AML-193 (cell line): ENCODE results near the gene KCNJ15.
"Not testable (repeated sequence)": the region's sequence is repeated elsewhere in the genome, so short reads cannot be mapped to it uniquely, and the experiment has no call there.

Source experiments
- DNase-seq, 2 experiments: peaks; one replicate each; lab custom pipeline; 2025; lab: John Stamatoyannopoulos, UW

Gene KCNJ15

GRCh38 chr21:38256599-38257302 lies at the start of gene KCNJ15:
Gene KCNJ15, plus strand, starts transcription at chr21:38256991. Its CDS starts 42,271 bp downstream, at chr21:38299262.
- DNase-seq, result no peak

DNA sequence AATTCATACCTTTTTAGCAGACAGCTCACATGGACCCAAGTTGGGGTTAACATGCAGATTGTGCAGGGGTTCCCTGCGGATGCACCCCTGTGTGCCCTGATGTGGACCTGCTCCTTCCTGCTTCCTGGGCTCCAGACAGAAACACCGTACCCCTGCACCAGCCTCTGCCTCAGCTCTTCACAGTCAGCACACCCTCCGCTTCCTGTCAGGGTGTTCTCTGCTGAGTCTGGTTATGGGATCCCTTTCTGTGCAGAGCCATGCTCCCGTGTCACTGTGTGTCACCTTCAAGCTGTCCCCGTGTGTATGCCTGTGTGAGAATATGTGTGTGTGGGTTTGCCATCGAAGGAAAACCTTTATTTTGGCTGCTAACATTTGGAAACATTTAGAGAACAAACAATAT lies 48.7 kb upstream of the KCNJ15 start:
- DNase-seq, result no peak

DNA sequence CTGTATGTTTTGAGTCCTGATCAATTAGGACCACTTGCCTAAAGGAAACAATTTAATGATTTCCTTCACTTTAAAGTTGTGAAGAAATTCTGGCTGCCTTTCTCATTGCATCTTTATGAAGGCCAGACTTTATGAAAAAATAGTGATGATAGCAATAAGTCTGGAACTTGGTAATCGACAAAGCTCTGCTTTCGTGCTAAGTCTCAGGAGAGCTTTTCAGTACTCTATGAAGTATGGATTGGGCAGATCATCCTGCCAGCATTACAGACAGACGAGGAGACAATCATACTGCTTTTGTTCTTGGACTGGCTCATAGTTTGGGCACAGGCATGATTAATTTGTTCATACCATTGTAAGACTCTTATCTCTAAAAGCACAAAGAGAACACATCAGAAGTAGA lies 45.5 kb upstream of the KCNJ15 start:
- DNase-seq, result no peak

DNA sequence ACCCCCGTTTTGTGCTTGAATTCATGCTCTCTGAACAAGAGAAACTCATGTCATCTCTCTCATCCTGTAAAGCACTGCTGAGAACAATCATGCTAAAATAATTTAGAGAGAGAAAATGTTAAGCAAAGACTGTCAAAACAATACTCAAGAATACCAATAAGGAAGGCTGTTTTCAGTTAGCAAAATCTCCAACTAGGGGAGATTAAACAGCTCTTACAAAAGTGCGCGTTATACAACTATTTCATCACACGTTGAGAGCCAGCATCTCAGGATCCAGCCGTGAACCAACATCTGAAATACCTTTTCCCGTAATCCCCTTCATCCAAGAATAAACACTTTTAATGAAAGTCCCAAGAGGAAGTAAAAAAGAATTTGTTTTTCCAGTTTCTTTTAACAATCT lies 44.1 kb upstream of the KCNJ15 start:
- no peak for DNase-seq

- peak; percentile 70 to 79 for DNase-seq
Measured at GRCh38 chr21:38219049-38219628, 37.7 kb upstream of the KCNJ15 start.

GRCh38 chr21:38220270-38220737 lies 36.5 kb upstream of the KCNJ15 start:
- no peak for DNase-seq

DNA sequence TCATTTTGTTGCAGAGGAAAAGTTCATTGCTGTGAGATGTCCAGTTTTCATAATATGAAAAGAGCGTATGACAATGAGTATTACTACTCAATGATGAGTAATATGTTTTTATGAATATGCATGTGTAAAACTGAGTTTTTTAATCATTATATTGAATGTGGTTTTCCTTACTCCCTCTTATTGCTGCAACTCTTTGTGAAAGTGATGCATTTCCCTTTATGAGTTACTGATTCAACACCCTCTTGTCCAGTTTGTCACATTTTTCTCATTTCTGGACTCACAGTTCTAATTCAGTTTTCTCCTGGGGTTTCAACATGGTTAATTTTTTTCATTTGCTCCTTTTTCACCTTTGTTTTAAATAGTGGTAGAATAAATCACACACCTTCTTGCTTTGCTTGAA lies 35.2 kb upstream of the KCNJ15 start:
- no peak for DNase-seq

DNA sequence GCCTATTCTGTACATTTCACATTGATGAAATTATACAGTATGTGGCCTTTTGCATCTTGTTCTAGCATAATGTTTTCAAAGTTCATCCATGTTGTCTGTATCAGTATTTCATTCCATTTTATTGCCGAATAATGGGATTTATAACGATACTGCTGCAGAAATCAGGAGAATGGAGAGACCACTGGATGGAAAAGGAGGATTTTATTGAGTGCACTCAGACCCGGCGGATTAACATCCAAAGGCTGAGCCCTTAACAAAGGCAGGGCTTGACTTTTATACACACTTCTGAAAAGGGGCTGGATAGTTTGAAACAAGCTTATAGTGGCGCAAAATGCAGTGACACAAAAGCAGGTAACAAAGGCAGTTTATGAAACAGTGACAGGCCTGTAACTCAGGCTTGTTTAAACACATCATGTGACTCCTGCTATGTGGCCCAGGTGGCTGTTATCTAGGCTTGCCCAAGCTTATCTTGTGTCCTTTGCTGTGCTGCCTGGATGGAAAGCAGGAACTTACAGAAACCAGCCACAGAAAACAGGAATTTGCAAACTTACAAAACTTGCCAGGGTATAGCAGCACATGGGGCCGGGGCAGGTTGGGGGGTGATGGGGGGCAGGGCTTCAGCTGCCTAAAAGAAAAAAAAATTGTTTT lies 32.8 kb upstream of the KCNJ15 start:
- DNase-seq, result no peak

- DNase-seq, result no peak
Measured at GRCh38 chr21:38227401-38227800, 29.4 kb upstream of the KCNJ15 start.

- DNase-seq, result no peak
Measured at GRCh38 chr21:38228115-38228514, 28.7 kb upstream of the KCNJ15 start.

GRCh38 chr21:38228537-38228936 lies 28.3 kb upstream of the KCNJ15 start:
- DNase-seq, result no peak

DNA sequence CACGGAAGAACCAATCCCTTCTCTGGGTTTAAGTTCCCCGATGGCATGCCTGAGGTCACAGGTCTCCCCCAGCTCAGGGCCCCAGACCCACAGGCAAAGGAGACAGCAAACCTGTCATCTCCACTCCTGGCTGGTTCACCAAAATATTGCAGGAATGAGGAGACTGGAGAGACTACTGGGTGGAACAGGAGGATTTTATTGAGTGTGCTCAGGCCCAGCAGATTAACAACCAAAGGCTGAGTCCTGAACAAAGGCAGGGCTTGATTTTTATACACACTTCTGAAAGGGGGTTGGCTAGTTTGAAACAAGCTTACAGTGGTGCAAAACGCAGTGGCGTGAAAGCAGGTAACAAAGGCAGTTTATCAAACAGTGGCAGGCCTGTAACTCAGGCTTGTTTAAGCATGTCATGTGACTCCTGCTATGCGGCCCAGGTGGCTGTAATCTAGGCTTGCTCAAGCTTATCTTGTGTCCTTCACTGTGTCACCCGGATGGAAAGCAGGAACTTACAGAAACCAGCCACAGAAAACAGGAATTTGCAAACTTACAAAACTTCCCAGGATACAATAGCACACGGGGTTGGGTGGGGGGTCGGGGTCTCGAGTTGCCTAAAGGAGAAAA lies 27.4 kb upstream of the KCNJ15 start:
- DNase-seq, result no peak

DNA sequence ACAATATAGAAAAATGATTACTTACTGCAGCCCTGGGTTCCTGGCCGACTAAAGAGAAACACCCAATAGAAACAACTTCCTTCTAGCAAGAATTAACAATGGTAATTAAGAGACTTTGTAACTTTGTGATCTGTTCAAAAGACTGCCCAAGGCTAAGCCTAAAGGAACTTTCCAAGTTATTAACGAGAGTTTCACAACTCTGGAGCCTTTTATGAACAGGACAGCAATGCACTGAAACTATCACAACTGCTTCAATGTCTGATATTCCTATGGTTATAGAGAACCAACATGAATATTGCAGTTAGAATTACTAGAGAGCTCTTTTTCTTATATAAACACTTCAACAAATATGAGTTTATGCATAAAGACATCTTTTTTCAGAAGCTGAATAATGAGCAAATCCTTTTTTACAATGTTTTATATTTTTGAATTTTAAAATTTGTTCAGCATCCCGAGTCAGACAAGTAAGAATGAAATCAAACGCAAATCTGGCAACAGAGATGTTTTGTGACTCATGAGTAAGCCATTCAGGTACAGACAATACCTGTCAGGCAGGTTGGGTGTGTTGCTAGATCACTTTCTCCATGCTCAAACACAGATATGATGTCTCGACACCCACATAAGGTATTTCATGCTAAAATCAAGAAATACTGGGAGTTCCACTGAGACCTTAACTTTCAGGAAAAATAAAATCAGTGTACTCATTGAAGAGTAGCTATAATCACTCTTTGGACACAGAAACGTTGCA lies 22.2 kb upstream of the KCNJ15 start:
- DNase-seq, result no peak

GRCh38 chr21:38235251-38235650 lies 21.5 kb upstream of the KCNJ15 start:
- not testable (repeated sequence) for DNase-seq

GRCh38 chr21:38236232-38236631 lies 20.6 kb upstream of the KCNJ15 start:
- no peak for DNase-seq

- DNase-seq, result no peak
Measured at GRCh38 chr21:38239672-38240071, 17.1 kb upstream of the KCNJ15 start.

DNA sequence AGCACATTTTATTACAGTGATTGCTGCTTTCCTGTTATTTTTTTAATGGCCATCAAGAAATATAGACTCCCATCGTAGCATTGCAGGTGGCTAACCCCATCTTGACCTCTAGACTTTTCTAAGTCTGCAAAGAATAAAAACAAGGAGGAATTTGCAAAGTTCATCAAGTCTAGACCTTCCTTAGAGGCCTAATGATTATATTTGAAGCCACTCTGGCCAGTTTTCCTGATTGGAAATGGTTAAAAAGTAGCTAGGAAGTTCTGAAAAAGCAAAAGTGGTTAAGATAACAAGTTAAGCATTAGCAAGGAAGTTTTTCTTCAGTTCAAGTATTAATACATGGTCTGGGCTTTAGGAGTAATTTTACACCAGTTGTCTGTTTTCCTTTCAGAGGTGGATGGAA lies 16.7 kb upstream of the KCNJ15 start:
- no peak for DNase-seq

DNA sequence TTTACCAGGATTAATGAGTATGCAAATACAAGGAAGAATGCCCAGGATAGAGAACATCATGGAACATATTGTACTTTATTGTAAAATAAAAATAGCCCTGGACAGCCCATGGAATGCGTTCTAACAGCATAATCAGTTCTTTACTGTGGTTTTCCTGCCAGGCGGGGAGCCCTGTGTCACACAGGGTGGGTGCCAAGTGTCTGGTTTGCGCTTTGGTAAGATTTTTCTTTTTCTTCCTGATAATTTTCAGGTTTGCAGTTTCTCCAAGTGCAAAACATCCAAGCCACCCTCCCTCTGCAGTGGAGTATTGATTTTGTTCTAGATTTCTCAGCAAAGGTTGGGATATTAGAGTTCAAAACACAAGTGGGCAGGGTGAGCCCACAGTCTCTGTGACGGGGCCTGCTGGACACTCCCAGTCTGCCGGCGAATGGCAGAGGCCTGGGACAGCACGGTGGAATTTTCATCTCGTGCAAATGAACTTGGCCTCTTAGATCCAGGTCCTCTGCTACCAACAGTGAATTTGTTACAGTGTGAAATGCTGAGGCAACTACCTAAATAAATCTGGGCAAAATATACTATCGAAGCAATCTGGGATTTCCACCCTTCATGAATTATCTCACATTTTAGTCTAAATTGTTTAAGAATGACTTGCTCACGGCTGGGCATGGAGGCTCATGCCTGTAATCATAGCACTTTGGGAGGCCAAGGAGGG lies 15.6 kb upstream of the KCNJ15 start:
- no peak for DNase-seq

DNA sequence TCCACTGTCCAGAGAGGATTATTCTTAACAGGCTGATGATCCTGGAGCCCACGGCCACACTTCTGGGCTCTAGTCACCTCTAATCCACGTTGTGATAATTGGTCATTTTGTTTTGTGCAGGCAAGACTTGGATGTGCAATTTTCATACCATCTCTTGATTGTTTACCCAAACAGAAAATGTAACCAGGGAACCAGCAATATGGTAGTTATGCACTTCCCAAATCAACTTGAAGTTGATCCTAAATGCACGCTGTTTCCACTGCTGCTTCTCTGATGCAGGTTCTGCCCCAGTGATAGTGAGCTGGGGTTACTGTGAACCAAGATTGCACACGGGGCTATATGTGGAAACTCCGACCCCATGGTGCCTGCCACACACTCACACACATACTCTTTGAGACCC lies 14.7 kb upstream of the KCNJ15 start:
- no peak for DNase-seq

GRCh38 chr21:38243732-38244406 lies 12.9 kb upstream of the KCNJ15 start:
- no peak for DNase-seq

DNA sequence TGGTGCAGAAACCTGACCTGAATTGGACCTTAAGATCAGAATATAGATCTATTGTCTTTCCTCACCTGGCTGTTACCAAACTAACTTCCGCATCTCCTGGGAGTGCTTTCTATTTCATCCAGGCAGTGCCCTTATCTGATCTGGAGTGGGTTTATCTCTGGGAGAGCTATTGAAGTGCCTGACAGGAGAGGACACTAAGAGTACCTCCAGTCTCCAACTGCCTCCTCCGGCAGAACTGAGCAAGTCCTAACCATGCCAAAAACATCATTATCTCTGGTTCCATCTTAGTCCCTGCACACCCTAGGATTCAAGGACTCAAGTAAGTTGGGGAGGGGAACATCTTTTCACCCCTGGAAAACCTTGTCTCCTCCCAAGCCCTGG lies 12.4 kb upstream of the KCNJ15 start:
- DNase-seq, result no peak
